ENCODE measurements around the gene POU2AF1. TPM values are rescaled to one million over a fixed set of nuclear protein-coding genes. Genes with fewer than 3 reads are reported as not detected.

Gene POU2AF1
- total RNA-seq, 3 donors from 2014 or later (not counting 1 experiment from before 2014, with no cell fraction given) = 0.82 to 16.8 (median 1.1) TPM

- DNase-seq = no peak
- Histone ChIP-seq H3K4me1 (ENCODE audit: control insufficient read depth, insufficient read depth, low read length) (peaks cover 3% of the 10 kb centered on the region), H3K4me3 (ENCODE audit: low read length) (no peak overlapping the region), H3K27ac (ENCODE audit: low read length) (no peak overlapping the region), H3K36me3 (ENCODE audit: control insufficient read depth, insufficient read depth, low read length) (no peaks in the 10 kb centered on the region), H3K9me3 (ENCODE audit: control insufficient read depth, insufficient read depth, low read length) (no peaks in the 10 kb centered on the region), H3K27me3 (ENCODE audit: control insufficient read depth, insufficient read depth, low read length) (no peaks in the 10 kb centered on the region)
- Mint-ChIP-seq H3K27ac (no peak overlapping the region), H3K9me3 (no peaks in the 10 kb centered on the region), H3K27me3 (ENCODE audit: low read depth in 2 of 2) (peaks cover 0 to 3% of the 10 kb centered on the region in 2 donors), H3K4me3 (no peak overlapping the region), H3K36me3 (no peaks in the 10 kb centered on the region), H3K4me1 (no peaks in the 10 kb centered on the region)
- 76% methylated on average over 8 of the region's 8 CpGs for WGBS (ENCODE audit: insufficient coverage)
- intact Hi-C loops (cut with micrococcal nuclease) = no loop called here
- no peak for ATAC-seq
- TF ChIP-seq, protein P1, sequence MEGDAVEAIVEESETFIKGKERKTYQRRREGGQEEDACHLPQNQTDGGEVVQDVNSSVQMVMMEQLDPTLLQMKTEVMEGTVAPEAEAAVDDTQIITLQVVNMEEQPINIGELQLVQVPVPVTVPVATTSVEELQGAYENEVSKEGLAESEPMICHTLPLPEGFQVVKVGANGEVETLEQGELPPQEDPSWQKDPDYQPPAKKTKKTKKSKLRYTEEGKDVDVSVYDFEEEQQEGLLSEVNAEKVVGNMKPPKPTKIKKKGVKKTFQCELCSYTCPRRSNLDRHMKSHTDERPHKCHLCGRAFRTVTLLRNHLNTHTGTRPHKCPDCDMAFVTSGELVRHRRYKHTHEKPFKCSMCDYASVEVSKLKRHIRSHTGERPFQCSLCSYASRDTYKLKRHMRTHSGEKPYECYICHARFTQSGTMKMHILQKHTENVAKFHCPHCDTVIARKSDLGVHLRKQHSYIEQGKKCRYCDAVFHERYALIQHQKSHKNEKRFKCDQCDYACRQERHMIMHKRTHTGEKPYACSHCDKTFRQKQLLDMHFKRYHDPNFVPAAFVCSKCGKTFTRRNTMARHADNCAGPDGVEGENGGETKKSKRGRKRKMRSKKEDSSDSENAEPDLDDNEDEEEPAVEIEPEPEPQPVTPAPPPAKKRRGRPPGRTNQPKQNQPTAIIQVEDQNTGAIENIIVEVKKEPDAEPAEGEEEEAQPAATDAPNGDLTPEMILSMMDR (IDR thresholded peaks at IDR 0.05) = no peak
Measured at GRCh38 chr11:111366560-111367410, 12.3 kb downstream of the POU2AF1 start.

GRCh38 chr11:111365722-111366559 is 13.1 kb downstream of the POU2AF1 start:
- H3K9me3 Mint-ChIP-seq = no peaks in the 10 kb centered on the region
- intact Hi-C loops (cut with micrococcal nuclease) = no loop called here
- H3K4me3 ChIP-seq (ENCODE audit: low read length) = no peak overlapping the region
- no peak overlapping the region for H3K4me3 Mint-ChIP-seq
- peaks cover 3% of the 10 kb centered on the region for H3K4me1 ChIP-seq (ENCODE audit: control insufficient read depth, insufficient read depth, low read length)
- H3K4me1 Mint-ChIP-seq = no peaks in the 10 kb centered on the region
- H3K36me3 ChIP-seq (ENCODE audit: control insufficient read depth, insufficient read depth, low read length) = no peaks in the 10 kb centered on the region
- peaks cover 0 to 3% of the 10 kb centered on the region in 2 donors for H3K27me3 Mint-ChIP-seq (ENCODE audit: low read depth in 2 of 2)
- no peaks in the 10 kb centered on the region for H3K9me3 ChIP-seq (ENCODE audit: control insufficient read depth, insufficient read depth, low read length)
- H3K27ac Mint-ChIP-seq = no peak overlapping the region
- H3K27me3 ChIP-seq (ENCODE audit: control insufficient read depth, insufficient read depth, low read length) = no peaks in the 10 kb centered on the region
- 80% methylated on average over 6 of the region's 8 CpGs for WGBS (ENCODE audit: insufficient coverage)
- no peak overlapping the region for H3K27ac ChIP-seq (ENCODE audit: low read length)
- DNase-seq (no peak), ATAC-seq (no peak)
- no peaks in the 10 kb centered on the region for H3K36me3 Mint-ChIP-seq
- TF ChIP-seq, protein P1 (IDR thresholded peaks at IDR 0.05) = no peak

DNA sequence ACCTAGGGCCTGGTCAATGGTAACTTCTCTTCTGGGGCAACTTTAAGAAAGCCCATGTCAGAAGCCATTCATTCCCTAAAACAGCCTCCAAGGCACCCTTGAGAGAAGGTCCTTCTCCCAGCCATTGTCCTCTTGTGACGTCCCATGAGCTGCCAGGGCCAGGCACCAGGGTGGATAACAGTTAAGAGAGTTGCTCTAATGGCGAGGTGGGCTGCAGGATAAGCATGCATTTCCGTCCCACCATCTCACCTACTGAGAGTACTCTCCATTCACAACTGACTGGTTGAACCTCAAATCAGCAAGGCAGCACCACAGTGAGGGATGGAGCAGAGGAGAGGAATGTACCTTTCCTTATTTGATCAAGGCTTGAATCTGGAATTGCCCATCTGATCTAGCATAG is 14.6 kb downstream of the POU2AF1 start:
- Histone ChIP-seq H3K4me3 (ENCODE audit: low read length) (no peak overlapping the region), H3K4me1 (ENCODE audit: control insufficient read depth, insufficient read depth, low read length) (peaks cover 5% of the 10 kb centered on the region), H3K27me3 (ENCODE audit: control insufficient read depth, insufficient read depth, low read length) (no peaks in the 10 kb centered on the region), H3K27ac (ENCODE audit: low read length) (no peak overlapping the region), H3K9me3 (ENCODE audit: control insufficient read depth, insufficient read depth, low read length) (no peaks in the 10 kb centered on the region), H3K36me3 (ENCODE audit: control insufficient read depth, insufficient read depth, low read length) (no peaks in the 10 kb centered on the region)
- no peak overlapping the region for H3K4me3 Mint-ChIP-seq
- WGBS (ENCODE audit: insufficient coverage) = no CpG with 5 or more reads among the region's 3 CpGs
- no peaks in the 10 kb centered on the region for H3K9me3 Mint-ChIP-seq
- H3K4me1 Mint-ChIP-seq = no peaks in the 10 kb centered on the region
- intact Hi-C loops (cut with micrococcal nuclease) = no loop called here
- ATAC-seq (no peak), DNase-seq (no peak)
- no peaks in the 10 kb centered on the region for H3K36me3 Mint-ChIP-seq
- H3K27ac Mint-ChIP-seq = no peak overlapping the region
- TF ChIP-seq, protein P1 (IDR thresholded peaks at IDR 0.05) = no peak
- peaks cover 0 to 3% of the 10 kb centered on the region in 2 donors for H3K27me3 Mint-ChIP-seq (ENCODE audit: low read depth in 2 of 2)
